A549 (cell line): ENCODE data around the gene SYT12. TPM values are rescaled to one million over a fixed set of nuclear protein-coding genes. Genes with fewer than 3 reads are reported as not detected.
A peak's percentile ranks its signal among the peaks of the same experiment; 100 is the strongest.
"Not testable (repeated sequence)": the region's sequence is repeated elsewhere in the genome, so short reads cannot be mapped to it uniquely, and the experiment has no call there.

ENCODE experiments used
- ATAC-seq, 2 experiments: fragments of 200-7000 bp in 1 of 2; fragments of >200 bp in 1 of 2; cut with Nextera tagmentation in 1 of 2; cut with Tn5 transposase in 1 of 2; 3 replicates each; pipeline versions ENCODE4 v1.8.0 to v1.9.1; 2018 to 2020; ENCODE audit warnings: mild to moderate bottlenecking in 1 of 2, moderate library complexity in 1 of 2
- CTCF ChIA-PET: fragments of 300-600 bp; sonication (Branson Sonifier 250); formaldehyde crosslinking; extraction: SDS; loops from one replicate; lab custom pipeline; 2021; ENCODE audit warnings: antibody characterized with exemption, inconsistent platforms; lab: Yijun Ruan, JAX
- POLR2A ChIA-PET: fragments of 350-600 bp; formaldehyde crosslinking; extraction: SDS; loops from one replicate; lab custom pipeline; 2021; ENCODE audit warnings: antibody characterized with exemption, inconsistent platforms; lab: Yijun Ruan, JAX
- DNase-seq, 2 experiments: peaks; one replicate each; pipeline versions ENCODE4 v3.0.0 to v3.0.0-alpha.2; 2011 to 2016; ENCODE audit warnings: low read depth in 1 of 2, low spot score in 1 of 2
- FAIRE-seq: peaks from 2 replicates; lab custom pipeline; 2011; peaks lifted over from hg19 to GRCh38; lab: Jason Lieb, UNC
- H3K27ac ChIP-seq, 2 experiments: fragments of >200 bp; sonication (Bioruptor Twin); formaldehyde crosslinking; 3 replicates each; pipeline ENCODE4 v1.5.1; 2016 to 2017
- H3K4me1 ChIP-seq: fragments of >200 bp; sonication (Bioruptor Twin); formaldehyde crosslinking; 3 replicates; pipeline ENCODE4 v1.6.1; 2016
- H3K4me2 ChIP-seq: fragments of >200 bp; sonication (Bioruptor Twin); formaldehyde crosslinking; 3 replicates; pipeline ENCODE4 v1.6.1; 2016
- H3K4me3 ChIP-seq: fragments of >200 bp; sonication (Bioruptor Twin); formaldehyde crosslinking; 3 replicates; pipeline ENCODE4 v1.5.1; 2016
- H3K9me3 ChIP-seq: fragments of >200 bp; sonication (Bioruptor Twin); formaldehyde crosslinking; 3 replicates; pipeline ENCODE4 v1.6.1; 2016
- BCL3 ChIP-seq: fragments of >200 bp; sonication (Bioruptor Twin); formaldehyde crosslinking; IDR thresholded peaks from 3 replicates; pipeline ENCODE4 v1.6.1; 2016
- CTCF ChIP-seq: fragments of >200 bp; sonication (Bioruptor Twin); formaldehyde crosslinking; IDR thresholded peaks from 3 replicates; pipeline ENCODE4 v1.5.1; 2016
- MAFK ChIP-seq: fragments of 450-650 bp; IDR thresholded peaks from 2 replicates; pipeline ENCODE4 v1.6.1; 2014; ENCODE audit not compliant: partially characterized antibody
- MAX ChIP-seq: IDR thresholded peaks from 2 replicates; pipeline ENCODE4 v1.6.1; 2012
- TP53 ChIP-seq: fragments of 250-450 bp; sonication (Bioruptor Pico); IDR thresholded peaks from 2 replicates; pipeline ENCODE4 v1.5.0; 2021; ENCODE audit warnings: mild to moderate bottlenecking, moderate library complexity
- ZFP36 ChIP-seq: fragments of 450-650 bp; IDR thresholded peaks from 2 replicates; pipeline ENCODE4 v1.6.1; 2014; ENCODE audit warnings: borderline replicate concordance; ENCODE audit not compliant: partially characterized antibody
- WGBS: methylation state at CpG from one replicate; pipeline ENCODE4 v1.1.6; 2017; ENCODE audit errors: missing lambda C conversion rate; 5-methylcytosine and 5-hydroxymethylcytosine counted together
- polyA plus RNA-seq, 4 experiments: library from polyadenylated mRNA; depleted of rRNA in 3 of 4; stranded (reverse); fragments of >200 nt; fragmentation: RNase III in 1 of 4; extraction: RNeasy Plus Mini Kit Qiagen cat#74134 plus additional on column Dnase treatment in 1 of 4; gene quantifications; 2 replicates in 3 of 4; 3 replicates in 1 of 4; pipeline ENCODE4 v1.2.3, GENCODE V29; 2011 to 2017

SYT12 gene
- polyA plus RNA-seq, 2 of the 4 experiments (the other 2 are of a cell fraction): 1.4 to 9.6 TPM

GRCh38 chr11:66987158-66987620, 35.7 kb upstream of the SYT12 start:
- Histone ChIP-seq H3K4me2 (peak overlapping the region; percentile 18; the same call in 1 of the 3 replicates), H3K9me3 (no peaks in the 10 kb centered on the region), H3K4me1 (peaks cover 42% of the 10 kb centered on the region), H3K4me3 (no peak overlapping the region), H3K27ac (peak overlapping the region; percentile 39 to 79; a peak in 4 of 6 replicates)
- ATAC-seq (peak in 1 of 2 experiments; percentile 31; a peak in 3 of 6 replicates), DNase-seq (no peak), FAIRE-seq (no peak)
- TF ChIP-seq MAX (peak; percentile 21; the same call in 1 of the 2 replicates), ZFP36 (peak; percentile 34), BCL3 (no peak)
- ChIA-PET CTCF (interaction anchor here (0.8 to 2.4 kb wide), 9 partner anchors 9 to 104 kb away, joined by 3 to 13 read pairs (median 3); partner anchors contain the start of gene C11orf86), POLR2A (no interaction called here)
- WGBS: 74% methylated on average over 6 of the region's 6 CpGs

GRCh38 chr11:66987924-66988637, 34.9 kb upstream of the SYT12 start:
- Histone ChIP-seq H3K4me3 (no peak overlapping the region), H3K9me3 (no peaks in the 10 kb centered on the region), H3K4me2 (no peak overlapping the region), H3K4me1 (peaks cover 38% of the 10 kb centered on the region), H3K27ac (peak overlapping the region; percentile 33 to 79; a peak in 4 of 6 replicates)
- TF ChIP-seq TP53 (CRISPR knock-in tag): no peak
- POLR2A ChIA-PET: no interaction called here
- WGBS: 92% methylated on average over 13 of the region's 13 CpGs
- CTCF ChIA-PET: interaction anchor here (0.5 to 2.4 kb wide), 7 partner anchors 9 to 200 kb away, joined by 3 to 13 read pairs (median 3); partner anchors contain the start of gene C11orf86
- no peak for FAIRE-seq
- ATAC-seq: no peak
- no peak for DNase-seq

- DNase-seq, POLR2A ChIA-PET: not testable (repeated sequence)
These were observed 34.2 kb upstream of the SYT12 start for GRCh38 chr11:66988741-66989140.

GRCh38 chr11:66989360-66989759, 33.6 kb upstream of the SYT12 start:
- WGBS: 85% methylated on average over 9 of the region's 9 CpGs
- DNase-seq, FAIRE-seq, H3K4me3 ChIP-seq, H3K27ac ChIP-seq, POLR2A ChIA-PET, H3K9me3 ChIP-seq, H3K4me2 ChIP-seq, ATAC-seq: not testable (repeated sequence)
- peaks cover 29% of the 10 kb centered on the region for H3K4me1 ChIP-seq
- CTCF ChIA-PET: interaction anchor here (0.8 kb wide), 1 partner anchor 32 kb away, joined by 3 read pairs; no protein-coding TSS in a partner anchor

More at GRCh38 chr11:66988741-66989140, 34.2 kb upstream of the SYT12 start:
- FAIRE-seq, H3K4me3 ChIP-seq, H3K4me2 ChIP-seq, H3K9me3 ChIP-seq, H3K27ac ChIP-seq, ATAC-seq, CTCF ChIA-PET: not testable (repeated sequence)
- WGBS: 98% methylated on average over 10 of the region's 28 CpGs
- H3K4me1 ChIP-seq: peaks cover 35% of the 10 kb centered on the region

- no peak overlapping the region for H3K4me2 ChIP-seq
- WGBS: 61% methylated on average over 2 of the region's 2 CpGs
- TF ChIP-seq MAFK (peak; percentile 69), CTCF (no peak)
- TF ChIP-seq, all 56 proteins: peak for 1
- H3K27ac ChIP-seq: peak overlapping the region in 1 of 2 experiments; percentile 14; a peak in 1 of 6 replicates
- no peaks in the 10 kb centered on the region for H3K9me3 ChIP-seq
- DNase-seq (no peak), ATAC-seq (no peak), FAIRE-seq (no peak)
- ChIA-PET CTCF (interaction anchor here (1.2 to 1.4 kb wide), 2 partner anchors 30 to 62 kb away, joined by 5 to 7 read pairs; no protein-coding TSS in a partner anchor), POLR2A (no interaction called here)
- no peak overlapping the region for H3K4me3 ChIP-seq
- peaks cover 19% of the 10 kb centered on the region for H3K4me1 ChIP-seq
These were observed 30.9 kb upstream of the SYT12 start for GRCh38 chr11:66992041-66992440.
